Neuronal stem cell (in vitro differentiated cells): Measurements from ENCODE around the gene WDR20.
"Not testable (repeated sequence)": the region's sequence is repeated elsewhere in the genome, so short reads cannot be mapped to it uniquely, and the experiment has no call there.

Experiments used
- DNase-seq: peaks from one replicate; pipeline ENCODE4 v3.0.0-alpha.2; 2013; ENCODE audit warnings: low spot score
- H2AFZ ChIP-seq: one replicate; pipeline ENCODE4 v1.6.1; 2013; ENCODE audit warnings: mild to moderate bottlenecking, low read length, inconsistent platforms
- H2AK5ac ChIP-seq: 2 replicates; pipeline ENCODE4 v1.6.1; 2013; ENCODE audit warnings: low read depth, mild to moderate bottlenecking, inconsistent platforms, low read length, moderate library complexity, mixed read lengths
- H2BK120ac ChIP-seq: 2 replicates; pipeline ENCODE4 v1.6.1; 2013; ENCODE audit warnings: low read depth, mild to moderate bottlenecking, inconsistent platforms, low read length, moderate library complexity, mixed read lengths
- H2BK12ac ChIP-seq: one replicate; pipeline ENCODE4 v1.6.1; 2013; ENCODE audit warnings: low read length, inconsistent platforms
- H2BK15ac ChIP-seq: 2 replicates; pipeline ENCODE4 v1.6.1; 2013; ENCODE audit warnings: mild to moderate bottlenecking, low read length, inconsistent platforms, mixed read lengths
- H2BK5ac ChIP-seq: one replicate; pipeline ENCODE4 v1.6.1; 2013; ENCODE audit warnings: inconsistent platforms, mild to moderate bottlenecking, low read length, moderate library complexity
- H3K14ac ChIP-seq: one replicate; pipeline ENCODE4 v1.6.1; 2013; ENCODE audit warnings: low read length, inconsistent platforms
- H3K18ac ChIP-seq: 2 replicates; pipeline ENCODE4 v1.6.1; 2013; ENCODE audit warnings: low read length, inconsistent platforms
- H3K23ac ChIP-seq: 2 replicates; pipeline ENCODE4 v1.6.1; 2013; ENCODE audit warnings: low read depth, mild to moderate bottlenecking, mixed read lengths, low read length, inconsistent platforms; ENCODE audit not compliant: poor library complexity
- H3K27ac ChIP-seq: replicated peaks from 3 replicates; pipeline ENCODE4 v1.5.1; 2013; ENCODE audit warnings: low read length, inconsistent platforms
- H3K27me3 ChIP-seq, 3 experiments: 2 replicates each; pipeline ENCODE4 v1.6.1; 2013; ENCODE audit warnings: low read length in 3 of 3, mild to moderate bottlenecking in 2 of 3, inconsistent platforms in 1 of 3, low read depth in 1 of 3, mixed read lengths in 1 of 3, moderate library complexity in 1 of 3; ENCODE audit not compliant: control insufficient read depth in 3 of 3, insufficient read depth in 3 of 3
- H3K36me3 ChIP-seq, 2 donors: replicated peaks in 1 of 2; 2 replicates each; pipeline ENCODE4 v1.6.1; 2013; ENCODE audit warnings: low read length in 2 of 2; ENCODE audit not compliant: control insufficient read depth in 2 of 2, insufficient read depth in 2 of 2
- H3K4ac ChIP-seq: 2 replicates; pipeline ENCODE4 v1.6.1; 2013; ENCODE audit warnings: inconsistent platforms, mild to moderate bottlenecking, low read length, moderate library complexity
- H3K4me1 ChIP-seq, 2 donors: 1 replicate in 1 of 2; 2 replicates in 1 of 2; pipeline ENCODE4 v1.6.1; 2013; ENCODE audit warnings: low read length in 2 of 2, low read depth in 1 of 2; ENCODE audit not compliant: control insufficient read depth in 2 of 2, insufficient read depth in 1 of 2
- H3K4me2 ChIP-seq: one replicate; pipeline ENCODE4 v1.6.1; 2013; ENCODE audit warnings: mild to moderate bottlenecking, low read length, inconsistent platforms; ENCODE audit not compliant: insufficient read depth, poor library complexity, severe bottlenecking
- H3K4me3 ChIP-seq, 2 donors: 2 replicates each; pipeline ENCODE4 v1.5.1; 2013; ENCODE audit warnings: low read length in 2 of 2, mild to moderate bottlenecking in 2 of 2, inconsistent platforms in 1 of 2, moderate library complexity in 1 of 2
- H3K79me1 ChIP-seq: one replicate; pipeline ENCODE4 v1.6.1; 2013; ENCODE audit warnings: low read depth, mild to moderate bottlenecking, inconsistent platforms, low read length, moderate library complexity
- H3K9ac ChIP-seq: one replicate; pipeline ENCODE4 v1.6.1; 2013; ENCODE audit warnings: mild to moderate bottlenecking, low read depth, low read length, inconsistent platforms; ENCODE audit not compliant: poor library complexity
- H3K9me3 ChIP-seq, 2 donors: replicated peaks in 1 of 2; 2 replicates each; pipeline versions ENCODE3 to v1.6.1; 2013; ENCODE audit warnings: low read length in 2 of 2, mild to moderate bottlenecking in 2 of 2, inconsistent platforms in 1 of 2, low read depth in 1 of 2, mixed read lengths in 1 of 2, moderate library complexity in 1 of 2; ENCODE audit not compliant: control insufficient read depth in 2 of 2, insufficient read depth in 1 of 2
- H4K8ac ChIP-seq: one replicate; pipeline ENCODE4 v1.6.1; 2013; ENCODE audit warnings: low read depth, mild to moderate bottlenecking, inconsistent platforms, low read length, moderate library complexity
- H4K91ac ChIP-seq: one replicate; pipeline ENCODE4 v1.6.1; 2013; ENCODE audit warnings: low read length, low read depth, mild to moderate bottlenecking, inconsistent platforms; ENCODE audit not compliant: poor library complexity
- WGBS, 2 donors: extraction: QIAGEN DNeasy Blood & Tissue Kit; methylation state at CpG; one replicate each; pipeline ENCODE4 v1.1.7; 2013; ENCODE audit warnings: missing lambda C conversion rate in 2 of 2, mixed read lengths in 1 of 2; ENCODE audit not compliant: insufficient read length in 2 of 2, insufficient replicate concordance in 1 of 2; ENCODE audit errors: extremely low coverage in 2 of 2; 5-methylcytosine and 5-hydroxymethylcytosine counted together

Gene WDR20

GRCh38 chr14:102171173-102172020 lies 31.7 kb downstream of the WDR20 start:
- H3K14ac ChIP-seq, result no peak overlapping the region
- no peak overlapping the region for H3K18ac ChIP-seq
- H2BK15ac ChIP-seq, result no peak overlapping the region
- no peak overlapping the region for H3K23ac ChIP-seq
- H3K9me3 ChIP-seq, result no peaks in the 10 kb centered on the region
- H3K36me3 ChIP-seq, result no peaks in the 10 kb centered on the region
- H3K27me3 ChIP-seq, result no peaks in the 10 kb centered on the region
- no peak overlapping the region for H3K4ac ChIP-seq
- H3K27ac ChIP-seq, result no peak overlapping the region
- H2BK120ac ChIP-seq, result no peak overlapping the region
- H3K4me3 ChIP-seq, result no peak overlapping the region
- no peak overlapping the region for H2BK5ac ChIP-seq
- no peak overlapping the region for H4K91ac ChIP-seq
- H3K4me1 ChIP-seq, result no peaks in the 10 kb centered on the region
- H3K9ac ChIP-seq, result no peak overlapping the region
- H2AK5ac ChIP-seq, result no peak overlapping the region
- no peak overlapping the region for H4K8ac ChIP-seq
- DNase-seq, result no peak
- peaks cover 2% of the 10 kb centered on the region for H3K79me1 ChIP-seq
- H3K4me2 ChIP-seq, result no peak overlapping the region
- no CpG with 5 or more reads among the region's 4 CpGs for WGBS, 2 donors
- H2AFZ ChIP-seq, result no peak overlapping the region
- no peak overlapping the region for H2BK12ac ChIP-seq

DNA sequence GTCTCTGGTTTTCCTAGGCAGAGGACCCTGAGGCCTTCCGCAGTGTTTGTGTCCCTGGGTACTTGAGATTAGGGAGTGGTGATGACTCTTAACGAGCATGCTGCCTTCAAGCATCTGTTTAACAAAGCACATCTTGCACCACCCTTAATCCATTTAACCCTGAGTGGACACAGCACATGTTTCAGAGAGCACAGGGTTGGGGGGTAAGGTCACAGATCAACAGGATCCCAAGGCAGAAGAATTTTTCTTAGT lies 32.2 kb downstream of the WDR20 start:
- not testable (repeated sequence) for H3K36me3 ChIP-seq, H3K14ac ChIP-seq, H3K79me1 ChIP-seq, H3K4ac ChIP-seq, H3K18ac ChIP-seq, H2BK120ac ChIP-seq, DNase-seq, H3K9me3 ChIP-seq, H3K23ac ChIP-seq, H4K8ac ChIP-seq, H3K9ac ChIP-seq, H3K27me3 ChIP-seq, H2AK5ac ChIP-seq, H2BK15ac ChIP-seq, H3K4me2 ChIP-seq, H2BK5ac ChIP-seq, H3K4me3 ChIP-seq, H3K27ac ChIP-seq, H4K91ac ChIP-seq, H3K4me1 ChIP-seq, H2AFZ ChIP-seq, H2BK12ac ChIP-seq
- WGBS, 2 donors, result no CpG with 5 or more reads among the region's 2 CpGs

- H3K18ac ChIP-seq, H3K4me2 ChIP-seq, H3K14ac ChIP-seq, H3K9me3 ChIP-seq, H3K9ac ChIP-seq, H2BK12ac ChIP-seq, H3K23ac ChIP-seq, H2AFZ ChIP-seq, H4K8ac ChIP-seq, H3K27me3 ChIP-seq, H4K91ac ChIP-seq, H3K4me1 ChIP-seq, H2AK5ac ChIP-seq, H3K36me3 ChIP-seq, DNase-seq, H3K4ac ChIP-seq, H2BK15ac ChIP-seq, H2BK5ac ChIP-seq, H3K4me3 ChIP-seq, H2BK120ac ChIP-seq, H3K79me1 ChIP-seq, H3K27ac ChIP-seq: not testable (repeated sequence)
- no CpG with 5 or more reads among the region's 31 CpGs for WGBS, 2 donors
Measured at GRCh38 chr14:102172721-102173120, 33.0 kb downstream of the WDR20 start.

DNA sequence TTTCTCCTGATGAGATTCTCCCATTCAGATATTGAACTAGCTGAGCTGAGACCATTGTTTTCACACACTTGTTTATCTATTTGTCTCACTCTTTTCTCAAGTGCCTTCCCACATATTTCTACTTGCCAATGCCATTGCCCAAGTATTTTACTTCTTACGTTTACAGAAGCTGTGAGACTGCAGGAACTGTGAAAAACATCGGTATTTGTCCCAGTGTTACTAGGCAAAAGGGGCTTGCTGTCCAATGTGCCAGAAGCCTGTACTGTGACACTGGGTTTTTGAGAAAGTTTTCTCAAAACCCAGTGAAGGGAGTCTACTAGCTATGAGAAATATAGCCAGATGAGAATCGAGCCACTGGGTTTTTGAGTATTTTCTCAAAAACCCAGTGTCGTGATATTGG lies 37.5 kb downstream of the WDR20 start:
- Histone ChIP-seq H3K14ac (no peak overlapping the region), H3K27ac (no peak overlapping the region), H3K9me3 (no peaks in the 10 kb centered on the region), H3K4me2 (no peak overlapping the region), H3K4me1 (peaks cover 0 to 5% of the 10 kb centered on the region in 2 donors), H3K9ac (no peak overlapping the region), H3K4ac (no peak overlapping the region), H4K91ac (no peak overlapping the region), H2BK12ac (no peak overlapping the region), H3K27me3 (no peaks in the 10 kb centered on the region), H2AFZ (no peak overlapping the region), H3K4me3 (no peak overlapping the region), H3K18ac (no peak overlapping the region), H2AK5ac (no peak overlapping the region), H3K79me1 (peaks cover 6% of the 10 kb centered on the region), H2BK120ac (no peak overlapping the region), H3K23ac (no peak overlapping the region), H3K36me3 (no peaks in the 10 kb centered on the region), H4K8ac (no peak overlapping the region), H2BK5ac (no peak overlapping the region), H2BK15ac (no peak overlapping the region)
- WGBS, 2 donors, result no CpG with 5 or more reads among the region's 4 CpGs
- no peak for DNase-seq
